GM21526 (cell line): ENCODE results near the gene STPG4.

Source experiments
- ATAC-seq: cut with Tn5 transposase; IDR thresholded peaks from one replicate; pipeline ENCODE4 v1.9.1; 2021; ENCODE audit warnings: moderate library complexity; ENCODE audit not compliant: unreplicated experiment, low FRiP score

Gene STPG4

DNA sequence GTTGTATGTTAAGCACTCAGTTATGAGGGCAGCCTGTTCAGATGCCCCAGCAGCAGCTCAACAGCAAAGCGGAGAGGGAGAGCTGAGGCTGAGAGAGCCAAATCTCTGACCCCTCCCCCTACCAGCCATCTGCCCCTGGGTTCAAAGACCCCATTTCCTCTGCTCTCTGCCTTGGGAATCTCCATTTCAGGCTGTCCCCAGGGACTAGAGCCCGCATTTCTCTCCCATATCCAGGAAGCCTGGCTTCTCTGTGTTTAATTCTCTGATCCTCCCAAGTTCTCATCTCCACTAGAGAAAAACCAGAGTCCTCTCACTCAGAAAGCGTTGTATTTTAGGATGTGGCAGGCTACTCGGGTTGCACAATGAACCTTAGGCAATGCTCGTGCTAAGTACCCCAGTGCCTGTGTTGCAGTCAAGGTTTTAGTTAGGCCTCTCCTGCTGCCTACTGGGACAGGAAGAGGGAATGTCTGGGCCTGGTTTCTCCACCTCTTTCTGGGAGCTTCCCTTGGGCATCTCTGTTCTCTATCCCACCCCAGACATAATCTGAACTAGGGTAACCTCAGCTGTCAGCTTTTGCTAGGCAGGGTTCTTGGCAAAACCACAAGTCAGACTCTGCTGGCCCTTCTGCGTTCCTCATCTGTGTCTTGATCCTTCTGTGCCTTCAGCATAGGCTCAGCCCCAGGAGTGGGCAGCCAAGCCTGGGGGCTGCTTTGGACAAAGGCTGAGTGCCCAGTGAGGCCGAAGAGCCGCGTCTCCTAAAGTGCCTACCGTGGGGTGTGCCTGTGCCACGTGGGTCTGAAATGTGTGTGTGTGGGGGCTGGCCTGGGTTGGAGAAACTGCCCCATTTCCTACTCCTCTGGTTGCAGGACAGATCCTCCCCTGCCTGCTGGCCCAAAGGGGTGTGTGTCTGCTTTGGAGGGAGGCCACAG, 96.8 kb downstream of the STPG4 start:
- ATAC-seq = no peak

- ATAC-seq = no peak
Measured at GRCh38 chr2:47057687-47058002, 97.5 kb downstream of the STPG4 start.

DNA sequence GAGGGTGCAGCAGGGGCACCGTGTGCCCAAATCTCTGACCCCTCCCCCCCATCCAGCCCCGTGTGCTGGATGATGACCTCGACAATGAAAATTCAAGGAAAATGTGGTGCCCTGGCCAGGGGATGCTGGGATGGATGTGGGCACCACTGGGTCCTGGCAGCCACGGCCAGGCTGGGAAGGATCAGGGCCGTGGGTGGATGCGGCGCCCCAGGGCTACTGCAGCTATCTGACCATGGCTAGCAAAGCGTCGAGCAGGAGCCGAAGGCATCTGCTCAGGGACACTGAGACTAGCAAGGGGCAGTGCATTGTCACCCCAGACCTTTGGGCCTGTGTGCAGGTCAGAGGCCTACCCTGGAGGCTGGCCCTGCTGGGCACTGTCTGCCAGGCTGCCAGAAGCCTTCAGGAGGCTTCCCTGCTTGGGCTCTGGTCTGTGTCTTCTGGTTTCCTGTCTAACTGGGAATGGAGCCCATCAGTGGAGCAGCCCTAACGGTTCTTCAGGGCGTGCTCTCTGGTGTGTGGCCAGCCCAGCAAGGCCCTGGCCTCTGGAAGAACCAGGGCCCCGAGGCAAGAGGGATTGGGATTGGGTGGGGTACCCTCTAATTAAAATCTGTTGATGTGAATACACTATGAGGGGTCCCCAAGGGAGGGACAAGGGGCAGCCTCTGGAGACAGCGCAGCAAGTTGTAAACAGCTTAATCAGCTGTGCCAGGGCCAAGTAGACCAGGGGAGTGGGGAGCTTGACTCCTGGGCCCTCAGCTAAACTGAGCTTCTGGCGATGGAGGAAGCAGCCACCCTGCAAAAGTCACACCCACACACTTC, 98.0 kb downstream of the STPG4 start:
- ATAC-seq = no peak

- ATAC-seq = no peak
Measured at GRCh38 chr2:47056374-47056773, 98.7 kb downstream of the STPG4 start.

DNA sequence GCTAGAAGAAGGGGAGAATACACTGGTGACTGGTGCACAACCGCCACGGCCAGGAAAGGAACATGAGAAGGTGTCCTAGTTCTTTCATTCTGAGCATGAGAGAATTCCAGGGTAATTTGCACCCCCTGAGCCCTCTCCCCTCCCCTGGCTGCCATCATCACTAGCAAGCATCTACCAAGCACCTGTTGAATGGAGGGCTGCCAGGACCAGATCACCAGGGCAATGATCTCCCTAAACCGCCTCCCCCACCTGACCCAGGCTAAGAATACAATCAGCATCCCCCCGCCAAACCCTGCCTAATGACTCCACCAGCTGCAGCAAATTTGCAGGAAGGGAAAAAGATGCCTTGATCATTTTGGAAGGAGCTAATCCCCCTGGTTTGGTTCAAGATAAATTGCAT, 100.2 kb downstream of the STPG4 start:
- no peak for ATAC-seq

DNA sequence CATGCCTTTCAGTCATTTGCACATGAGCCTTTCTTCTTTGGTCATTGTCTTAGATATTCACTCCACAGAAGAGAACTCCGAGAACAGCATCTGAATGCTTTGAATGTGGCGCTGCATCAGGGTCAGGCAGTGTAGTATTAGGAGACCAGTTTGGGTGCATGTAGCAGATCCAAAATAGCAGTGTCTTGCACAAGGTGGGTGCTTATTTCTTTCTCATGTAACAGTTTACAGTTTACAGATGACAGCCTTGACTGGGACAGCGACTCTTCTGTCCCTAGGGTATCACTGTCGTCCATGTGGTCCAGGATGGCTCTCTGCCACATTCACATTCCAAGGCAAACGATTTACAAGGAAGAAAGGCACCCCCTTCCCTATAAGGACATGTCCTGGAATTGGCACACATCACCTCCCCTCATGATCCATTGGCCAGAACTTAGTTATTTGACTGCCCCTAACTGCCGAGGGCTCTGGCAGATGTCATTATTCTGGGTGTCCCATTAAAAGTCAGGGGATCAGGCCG, 101.0 kb downstream of the STPG4 start:
- ATAC-seq = no peak

DNA sequence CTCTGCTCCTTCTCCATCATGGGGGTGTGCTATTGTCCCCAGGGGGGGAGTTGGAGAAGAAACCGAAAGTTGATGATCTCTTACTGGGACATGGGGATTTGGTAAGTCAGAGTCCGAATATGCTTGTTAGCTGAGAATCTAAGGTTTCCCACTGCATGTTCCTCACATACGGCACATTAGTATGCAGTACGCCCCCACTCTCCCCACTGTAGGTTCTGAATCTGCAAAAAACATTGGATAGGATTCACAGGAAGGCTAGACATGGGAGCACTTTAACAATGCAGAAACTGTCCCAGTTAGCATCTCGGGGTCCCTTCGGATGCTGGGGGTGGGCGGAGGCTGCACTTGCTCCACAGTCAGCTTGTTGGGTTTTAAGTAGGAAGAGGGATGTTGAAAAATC, 102.3 kb downstream of the STPG4 start:
- ATAC-seq = no peak

DNA sequence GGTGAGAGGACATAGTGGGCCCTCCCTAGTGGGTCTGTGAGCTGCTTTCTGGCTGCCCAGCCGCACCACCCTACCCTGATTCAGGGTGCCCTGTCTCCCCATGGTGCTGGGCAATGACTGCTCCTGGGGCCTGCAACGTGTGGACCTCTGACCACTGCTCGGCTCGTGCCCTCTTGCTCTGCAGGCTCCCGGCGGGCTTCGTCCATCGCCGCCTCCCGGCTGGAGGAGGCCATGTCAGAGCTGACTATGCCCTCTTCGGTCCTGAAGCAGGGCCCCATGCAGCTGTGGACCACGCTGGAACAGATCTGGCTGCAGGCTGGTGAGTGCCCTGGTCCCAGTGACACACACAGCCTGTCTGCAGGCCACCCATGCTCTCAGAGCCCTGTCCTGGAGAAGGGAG, 103.5 kb downstream of the STPG4 start:
- ATAC-seq = no peak

- no peak for ATAC-seq
Measured at GRCh38 chr2:47050762-47051161, 104.3 kb downstream of the STPG4 start.

- no peak for ATAC-seq
Measured at GRCh38 chr2:47050021-47050760, 104.9 kb downstream of the STPG4 start.

- ATAC-seq = no peak
Measured at GRCh38 chr2:47049502-47049901, 105.6 kb downstream of the STPG4 start.

DNA sequence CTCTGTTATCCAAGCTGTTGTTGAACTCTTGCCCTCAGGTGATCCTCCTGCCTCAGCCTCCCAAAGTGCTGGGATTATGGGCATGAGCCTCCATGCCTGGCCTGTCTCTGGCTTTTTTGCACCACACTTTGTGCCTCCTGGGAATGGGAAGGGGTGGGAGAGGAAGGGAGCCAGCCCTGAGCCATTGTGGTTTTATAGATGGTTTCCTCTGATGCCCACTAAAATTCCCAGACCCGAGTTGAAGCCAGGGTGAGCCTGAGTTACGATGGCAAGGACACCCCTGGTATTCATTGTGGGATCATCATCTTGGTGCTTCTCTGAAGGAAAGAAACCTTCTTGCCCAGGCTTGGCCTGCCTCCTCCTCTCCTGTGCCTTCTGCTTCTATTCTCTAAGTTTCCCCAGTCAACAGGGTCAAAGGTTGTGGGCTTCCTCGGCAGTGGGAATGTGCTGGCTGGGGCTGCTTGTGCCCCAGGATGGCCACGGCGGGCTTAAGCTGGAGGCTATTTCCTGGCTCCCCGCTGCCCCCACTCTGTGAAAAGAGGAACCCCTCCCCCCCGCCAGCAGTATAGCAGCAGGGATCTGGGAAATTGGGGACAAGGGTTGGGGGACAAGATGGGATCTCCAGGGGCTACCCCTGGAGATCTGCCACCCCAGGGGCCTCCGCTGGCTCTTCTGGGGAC, 106.2 kb downstream of the STPG4 start:
- no peak for ATAC-seq

DNA sequence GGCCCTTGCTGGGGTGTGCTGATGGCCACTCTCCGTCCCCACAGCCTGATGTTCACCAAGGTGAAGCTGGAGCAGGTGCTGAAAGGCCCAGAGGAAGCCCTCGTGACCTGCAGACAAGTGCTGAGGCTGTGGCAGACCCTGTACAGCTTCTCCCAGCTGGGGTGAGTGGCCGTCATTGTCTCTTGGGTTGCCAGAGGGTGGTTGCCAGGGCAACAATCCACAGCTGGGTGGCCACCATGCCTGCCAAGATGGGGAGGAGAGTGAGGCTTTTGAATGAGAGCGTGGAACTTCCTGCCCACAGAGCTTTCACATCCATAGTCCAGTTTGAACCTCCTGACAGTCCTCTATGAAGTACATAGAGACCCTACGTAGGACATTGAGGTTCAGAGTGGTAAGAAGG, 108.8 kb downstream of the STPG4 start:
- ATAC-seq = no peak

DNA sequence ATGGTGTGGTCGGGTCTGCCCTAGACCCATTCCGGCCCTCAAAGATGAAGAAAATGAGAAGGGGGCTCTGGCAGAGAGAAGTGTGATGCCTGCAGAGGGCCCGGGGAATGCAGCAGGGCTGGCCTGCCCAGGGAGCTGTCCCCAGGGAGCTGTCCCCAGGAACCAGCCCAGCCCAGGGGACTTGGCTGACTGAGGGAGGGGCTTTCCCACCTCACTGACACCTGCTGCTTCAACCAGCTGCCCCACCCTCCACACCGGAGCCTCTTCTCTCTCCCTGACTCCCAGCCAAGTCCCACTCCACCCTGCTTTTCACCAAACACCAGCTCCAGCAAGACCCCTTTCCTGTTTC, 111.2 kb downstream of the STPG4 start:
- no peak for ATAC-seq

GRCh38 chr2:47043142-47043890, 111.8 kb downstream of the STPG4 start:
- no peak for ATAC-seq

DNA sequence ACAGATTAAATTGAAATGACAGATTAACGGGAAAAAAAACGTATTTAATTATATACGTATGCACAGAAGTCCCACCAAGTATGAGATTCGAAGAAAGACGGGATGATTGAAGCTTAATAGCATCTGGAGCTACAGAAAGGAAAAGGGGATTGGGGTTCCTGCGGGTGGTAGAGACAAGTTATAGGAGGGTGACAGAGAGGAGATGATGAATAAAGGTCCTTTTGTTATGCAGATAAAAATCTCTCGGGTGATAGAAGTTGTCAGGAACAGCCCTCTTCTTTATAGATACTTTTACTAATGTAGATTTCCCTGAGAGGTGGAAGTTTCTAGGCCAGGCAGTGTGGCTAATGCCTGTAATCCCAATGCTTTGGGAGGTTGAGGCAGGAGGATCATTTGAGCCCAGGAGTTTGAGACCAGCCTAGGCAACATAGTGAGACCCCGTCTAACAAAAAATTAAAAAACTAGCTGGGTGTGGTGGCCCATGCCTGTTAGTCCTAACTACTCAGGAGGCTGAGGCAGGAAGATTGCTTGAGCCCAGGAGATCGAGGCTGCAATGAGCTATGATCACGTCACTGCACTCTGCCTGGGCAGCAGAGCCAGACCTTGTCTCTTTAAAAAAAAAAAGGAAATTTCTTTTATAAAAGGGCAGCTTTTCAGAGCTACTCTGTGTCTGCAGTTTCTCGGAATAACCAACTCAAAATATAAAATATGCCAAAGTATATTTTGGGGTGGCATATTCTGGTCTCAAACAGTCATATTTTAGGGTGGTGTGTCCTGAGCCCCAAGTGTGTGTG, 113.0 kb downstream of the STPG4 start:
- no peak for ATAC-seq

GRCh38 chr2:47041063-47041462, 114.0 kb downstream of the STPG4 start:
- no peak for ATAC-seq

GRCh38 chr2:47040651-47041050, 114.5 kb downstream of the STPG4 start:
- ATAC-seq = no peak
